ENCODE measurements around the gene APRT. TPM values are rescaled to one million over a fixed set of nuclear protein-coding genes. Genes with fewer than 3 reads are reported as not detected.
A peak's percentile ranks its signal among the peaks of the same experiment; 100 is the strongest.

Gene APRT
- total RNA-seq, 1 donor from 2014 or later, result 53.4 TPM

GRCh38 chr16:88775825-88776224 lies 35.9 kb downstream of the APRT start:
- H3K79me2 ChIP-seq (ENCODE audit: low read depth), result no peaks in the 10 kb centered on the region
- Mint-ChIP-seq H3K9me3 (no peaks in the 10 kb centered on the region), H3K27ac (no peak overlapping the region), H3K36me3 (no peaks in the 10 kb centered on the region), H3K27me3 (ENCODE audit: insufficient read depth, low read depth) (peaks cover 5% of the 10 kb centered on the region), H3K4me1 (peaks cover 44% of the 10 kb centered on the region), H3K4me3 (no peak overlapping the region)
- no peaks in the 10 kb centered on the region for H3K36me3 ChIP-seq
- H3K27me3 ChIP-seq, result no peaks in the 10 kb centered on the region
- no peak for TF ChIP-seq EZH2 (IDR thresholded peaks at IDR 0.05)
- TF ChIP-seq EZH2phosphoT487 (IDR thresholded peaks at IDR 0.05), result no peak
- no peak for TF ChIP-seq CTCF (IDR thresholded peaks at IDR 0.05)
- H3F3A ChIP-seq (ENCODE audit: low read depth), result peaks cover 12% of the 10 kb centered on the region
- no peak overlapping the region for H3K9ac ChIP-seq
- peaks cover 46% of the 10 kb centered on the region for H3K4me1 ChIP-seq
- H3K9me3 ChIP-seq (ENCODE audit: low read depth), result no peaks in the 10 kb centered on the region
- DNase-seq (ENCODE audit: low spot score), result no peak
- no peak overlapping the region for H3K4me3 ChIP-seq
- no peak overlapping the region for H3K4me2 ChIP-seq
- no peak overlapping the region for H2AFZ ChIP-seq (replicated peaks)
- no peaks in the 10 kb centered on the region for H4K20me1 ChIP-seq (ENCODE audit: low read depth)
- no peak overlapping the region for H3K27ac ChIP-seq

- no peak overlapping the region for H3K9ac ChIP-seq
- no peak for TF ChIP-seq EZH2phosphoT487 (IDR thresholded peaks at IDR 0.05)
- no peak for TF ChIP-seq CTCF (IDR thresholded peaks at IDR 0.05)
- TF ChIP-seq EZH2 (IDR thresholded peaks at IDR 0.05), result no peak
- peaks cover 56% of the 10 kb centered on the region for H3K4me1 ChIP-seq
- H2AFZ ChIP-seq (replicated peaks), result no peak overlapping the region
- H3K27me3 ChIP-seq, result no peaks in the 10 kb centered on the region
- Mint-ChIP-seq H3K36me3 (no peaks in the 10 kb centered on the region), H3K4me3 (no peak overlapping the region), H3K27ac (no peak overlapping the region), H3K27me3 (ENCODE audit: insufficient read depth, low read depth) (peaks cover 5% of the 10 kb centered on the region), H3K9me3 (no peaks in the 10 kb centered on the region), H3K4me1 (peaks cover 42% of the 10 kb centered on the region)
- no peak for DNase-seq (ENCODE audit: low spot score)
- no peaks in the 10 kb centered on the region for H3K79me2 ChIP-seq (ENCODE audit: low read depth)
- H3K27ac ChIP-seq, result no peak overlapping the region
- H3K9me3 ChIP-seq (ENCODE audit: low read depth), result no peaks in the 10 kb centered on the region
- peaks cover 21% of the 10 kb centered on the region for H3F3A ChIP-seq (ENCODE audit: low read depth)
- no peak overlapping the region for H3K4me3 ChIP-seq
- H4K20me1 ChIP-seq (ENCODE audit: low read depth), result peaks cover 6% of the 10 kb centered on the region
- H3K4me2 ChIP-seq, result no peak overlapping the region
- H3K36me3 ChIP-seq, result no peaks in the 10 kb centered on the region
Observed at GRCh38 chr16:88774544-88775393, 37.0 kb downstream of the APRT start.

- Histone ChIP-seq H3K4me2 (no peak overlapping the region), H3K27me3 (no peaks in the 10 kb centered on the region)
Observed at GRCh38 chr16:88773812-88774291, 37.9 kb downstream of the APRT start.

More at GRCh38 chr16:88773812-88774291, 37.9 kb downstream of the APRT start:
- Mint-ChIP-seq H3K4me1 (peaks cover 42% of the 10 kb centered on the region), H3K36me3 (no peaks in the 10 kb centered on the region), H3K4me3 (no peak overlapping the region), H3K27ac (no peak overlapping the region), H3K9me3 (no peaks in the 10 kb centered on the region), H3K27me3 (ENCODE audit: insufficient read depth, low read depth) (peaks cover 5% of the 10 kb centered on the region)
- H3K9ac ChIP-seq, result no peak overlapping the region
- H3K27ac ChIP-seq, result no peak overlapping the region
- H4K20me1 ChIP-seq (ENCODE audit: low read depth), result peaks cover 6% of the 10 kb centered on the region
- no peaks in the 10 kb centered on the region for H3K79me2 ChIP-seq (ENCODE audit: low read depth)
- no peak overlapping the region for H3K4me3 ChIP-seq
- H3F3A ChIP-seq (ENCODE audit: low read depth), result peaks cover 29% of the 10 kb centered on the region
- H3K9me3 ChIP-seq (ENCODE audit: low read depth), result no peaks in the 10 kb centered on the region
- H3K36me3 ChIP-seq, result no peaks in the 10 kb centered on the region
- no peak for TF ChIP-seq EZH2phosphoT487 (IDR thresholded peaks at IDR 0.05)
- TF ChIP-seq CTCF (IDR thresholded peaks at IDR 0.05), result no peak
- TF ChIP-seq EZH2 (IDR thresholded peaks at IDR 0.05), result no peak
- H2AFZ ChIP-seq (replicated peaks), result no peak overlapping the region
- peaks cover 63% of the 10 kb centered on the region for H3K4me1 ChIP-seq
- peak; percentile 68 for DNase-seq (ENCODE audit: low spot score)

Measured in neural progenitor cell (in vitro differentiated cells).